HG03521 (cell line): ENCODE results near the gene ALG3.
"Not testable (repeated sequence)": the region's sequence is repeated elsewhere in the genome, so short reads cannot be mapped to it uniquely, and the experiment has no call there.

Experiments used
- ATAC-seq: cut with Tn5 transposase; IDR thresholded peaks from one replicate; pipeline ENCODE4 v1.9.1; 2021; ENCODE audit warnings: mild to moderate bottlenecking, moderate library complexity; ENCODE audit not compliant: unreplicated experiment

Gene ALG3

GRCh38 chr3:184248454-184249411 lies at the start of gene ALG3:
ALG3 (minus strand) TSS chr3:184248962; CDS start chr3:184248940, 22 bp downstream.
- peak; percentile 49 for ATAC-seq

DNA sequence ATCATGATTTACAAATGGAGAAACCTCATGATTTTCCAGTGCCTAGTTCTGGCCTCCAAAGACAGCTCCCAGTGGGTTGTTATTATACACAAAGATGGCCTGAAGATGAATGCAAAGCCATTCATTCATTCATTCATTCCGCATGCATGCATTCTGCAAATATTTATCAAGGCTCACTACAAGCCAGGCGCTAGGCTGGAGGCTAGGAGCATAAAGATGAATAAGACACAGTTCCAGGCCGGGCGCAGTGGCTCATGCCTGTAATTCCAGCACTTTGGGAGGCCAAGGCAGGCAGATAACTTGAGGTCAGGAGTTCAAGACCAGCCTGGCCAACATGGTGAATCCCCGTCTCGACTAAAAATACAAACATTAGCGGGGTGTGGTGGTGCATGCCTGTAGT lies 47.9 kb upstream of the ALG3 start:
- ATAC-seq, result no peak

DNA sequence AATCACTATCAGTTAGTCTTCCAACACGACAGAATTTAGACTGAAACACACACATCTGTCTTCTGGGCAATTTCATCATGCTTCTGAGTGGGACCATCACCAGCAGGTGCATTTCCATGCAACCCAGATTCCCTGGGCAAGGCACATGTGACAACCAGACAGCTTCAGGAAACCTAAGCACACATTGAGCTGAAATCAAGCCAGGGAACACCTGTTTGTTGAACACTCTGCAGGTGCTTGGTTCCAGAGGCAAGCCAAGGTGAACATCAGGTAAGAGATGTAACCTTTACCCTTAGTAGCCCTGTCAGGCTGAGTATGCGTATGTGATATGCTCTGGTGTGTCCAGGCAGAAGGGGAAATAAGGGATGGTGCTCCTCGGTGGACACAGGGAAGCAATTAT lies 47.0 kb upstream of the ALG3 start:
- no peak for ATAC-seq

- ATAC-seq, result no peak
These were observed 43.1 kb upstream of the ALG3 start for GRCh38 chr3:184291738-184292445.

DNA sequence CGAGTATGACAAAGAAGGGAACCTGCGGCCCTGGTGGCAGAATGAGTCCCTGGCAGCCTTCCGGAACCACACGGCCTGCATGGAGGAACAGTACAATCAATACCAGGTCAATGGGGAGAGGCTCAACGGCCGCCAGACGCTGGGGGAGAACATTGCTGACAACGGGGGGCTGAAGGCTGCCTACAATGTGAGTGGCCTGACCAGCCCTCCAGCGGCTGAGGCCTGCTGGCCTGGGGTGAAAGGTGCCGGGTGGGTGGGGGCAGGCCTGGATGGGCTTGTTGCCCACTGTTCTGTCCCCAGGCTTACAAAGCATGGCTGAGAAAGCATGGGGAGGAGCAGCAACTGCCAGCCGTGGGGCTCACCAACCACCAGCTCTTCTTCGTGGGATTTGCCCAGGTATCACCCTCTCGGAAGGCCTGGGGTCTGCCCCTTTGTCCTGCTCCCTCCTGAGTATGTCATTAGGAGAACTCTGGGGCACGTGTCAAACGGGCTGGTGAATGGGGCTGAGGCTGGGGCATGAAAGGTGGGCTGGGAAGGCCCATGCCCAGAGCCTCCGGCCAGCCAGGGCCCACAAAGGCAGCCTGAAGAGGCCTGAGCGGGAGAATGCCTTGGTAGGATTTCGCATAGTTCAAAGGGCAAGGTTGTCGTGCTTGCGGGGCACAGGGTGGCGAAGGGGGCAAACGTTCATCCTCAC lies 42.4 kb upstream of the ALG3 start:
- ATAC-seq, result no peak

DNA sequence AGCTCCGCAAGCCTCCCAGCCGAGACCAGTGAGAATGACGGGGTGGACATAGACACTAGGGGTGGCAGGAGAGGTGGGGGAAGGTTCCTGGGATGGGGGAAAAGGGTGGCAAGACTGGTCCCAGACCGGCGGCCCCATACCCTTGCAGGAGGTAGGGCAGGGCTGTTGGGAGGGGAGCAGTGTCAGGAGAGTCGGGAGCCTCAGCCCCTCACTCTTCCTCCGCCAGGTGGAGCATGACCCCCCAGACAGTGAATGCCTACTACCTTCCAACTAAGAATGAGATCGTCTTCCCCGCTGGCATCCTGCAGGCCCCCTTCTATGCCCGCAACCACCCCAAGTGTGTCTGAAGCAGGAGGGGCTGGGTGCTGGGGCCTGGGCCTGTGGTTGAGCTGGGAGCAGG lies 41.6 kb upstream of the ALG3 start:
- no peak for ATAC-seq

DNA sequence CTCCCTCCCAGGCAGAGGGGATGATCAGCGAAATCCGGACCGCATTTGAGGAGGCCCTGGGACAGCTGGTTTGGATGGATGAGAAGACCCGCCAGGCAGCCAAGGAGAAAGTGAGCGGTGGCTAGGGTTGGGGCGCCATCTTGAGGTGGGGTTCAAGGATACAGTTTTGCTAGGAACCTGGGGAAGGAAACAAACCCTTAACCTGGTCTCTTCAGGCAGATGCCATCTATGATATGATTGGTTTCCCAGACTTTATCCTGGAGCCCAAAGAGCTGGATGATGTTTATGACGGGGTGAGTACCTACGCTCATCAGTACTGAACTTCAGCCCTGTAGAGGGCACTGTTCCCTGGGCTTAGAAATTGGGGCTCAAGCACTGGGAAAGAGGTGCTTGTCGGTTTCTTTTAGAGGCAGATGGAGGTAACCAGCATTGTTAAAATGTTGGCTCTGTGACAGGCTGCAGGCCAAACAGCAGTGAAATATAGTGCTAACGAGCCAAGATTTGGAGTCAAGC lies 40.7 kb upstream of the ALG3 start:
- no peak for ATAC-seq

DNA sequence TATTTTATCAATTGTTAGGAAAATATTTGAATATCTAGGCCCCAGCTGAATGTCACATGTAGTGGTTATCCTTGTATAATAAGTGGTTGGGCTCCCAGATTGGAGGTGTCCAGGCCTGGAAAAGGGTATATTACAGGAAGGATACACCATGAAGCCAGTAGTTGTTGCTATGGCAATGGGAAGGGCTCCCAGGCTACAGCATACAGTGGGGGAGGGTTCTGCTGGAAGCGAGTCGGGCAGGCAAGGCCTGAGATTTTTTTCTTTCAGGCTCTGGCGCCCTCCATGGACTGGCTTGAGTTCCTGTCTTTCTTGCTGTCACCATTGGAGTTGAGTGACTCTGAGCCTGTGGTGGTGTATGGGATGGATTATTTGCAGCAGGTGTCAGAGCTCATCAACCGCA lies 35.9 kb upstream of the ALG3 start:
- ATAC-seq, result no peak

DNA sequence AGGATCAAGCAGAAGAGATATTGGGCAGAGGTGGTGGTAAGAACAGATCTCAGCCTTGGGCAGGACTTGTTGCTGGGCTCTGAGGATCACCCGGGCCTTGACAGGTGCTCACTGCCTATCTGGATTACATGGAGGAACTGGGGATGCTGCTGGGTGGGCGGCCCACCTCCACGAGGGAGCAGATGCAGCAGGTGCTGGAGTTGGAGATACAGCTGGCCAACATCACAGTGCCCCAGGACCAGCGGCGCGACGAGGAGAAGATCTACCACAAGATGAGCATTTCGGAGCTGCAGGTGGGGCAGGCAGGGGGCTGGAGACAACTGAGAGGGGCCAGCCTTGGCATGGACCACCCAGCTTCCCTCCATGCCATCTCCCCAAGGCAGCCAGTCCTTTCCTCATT lies 34.9 kb upstream of the ALG3 start:
- ATAC-seq, result no peak

- ATAC-seq, result no peak
These were observed 34.2 kb upstream of the ALG3 start for GRCh38 chr3:184282941-184283340.

DNA sequence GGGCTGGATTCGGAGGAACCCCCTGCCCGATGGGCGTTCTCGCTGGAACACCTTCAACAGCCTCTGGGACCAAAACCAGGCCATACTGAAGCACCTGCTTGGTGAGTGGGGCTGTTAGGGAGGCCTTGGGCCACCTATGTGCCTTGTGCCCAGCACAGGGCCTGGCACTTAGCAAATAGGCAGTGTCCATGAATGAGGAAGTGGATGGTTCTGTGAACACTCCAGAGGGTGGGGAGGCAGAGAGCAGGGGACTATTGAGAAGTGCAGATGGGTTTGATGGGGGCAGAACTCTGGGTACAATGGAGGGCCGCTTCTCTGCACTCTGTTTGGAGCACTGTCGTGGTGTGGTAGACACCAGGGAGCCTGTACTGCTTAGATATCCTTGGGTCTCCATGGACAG lies 28.6 kb upstream of the ALG3 start:
- ATAC-seq, result no peak

- no peak for ATAC-seq
These were observed 27.5 kb upstream of the ALG3 start, which contains the start of gene ECE2 for GRCh38 chr3:184275961-184276910. ECE2 (plus strand) TSS chr3:184276022; CDS start chr3:184276154, 132 bp downstream.

GRCh38 chr3:184275381-184275701 lies 26.6 kb upstream of the ALG3 start:
- no peak for ATAC-seq

DNA sequence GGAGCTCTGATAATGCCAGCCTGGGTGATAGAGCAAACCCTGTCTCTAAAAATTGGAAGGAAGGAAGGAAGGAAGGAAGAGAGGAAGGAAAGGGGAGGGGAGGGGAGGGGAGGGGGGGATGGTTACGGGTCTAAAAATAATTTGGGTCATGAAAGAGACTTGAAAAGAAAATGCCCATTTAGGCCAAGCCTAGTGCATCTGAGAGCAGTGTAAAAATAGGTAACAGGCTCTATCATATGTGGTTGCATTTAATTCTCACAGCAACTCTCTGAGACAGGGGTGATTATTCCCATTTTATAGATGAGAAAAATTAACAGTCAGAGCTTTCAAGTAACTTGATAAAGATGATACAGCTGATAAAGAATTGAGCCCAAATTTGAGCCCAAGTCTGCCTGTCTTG lies 23.5 kb upstream of the ALG3 start:
- no peak for ATAC-seq

- ATAC-seq, result not testable (repeated sequence)
These were observed 18.5 kb upstream of the ALG3 start for GRCh38 chr3:184267249-184267648.

- ATAC-seq, result no peak
These were observed 14.0 kb upstream of the ALG3 start for GRCh38 chr3:184262764-184263179.

GRCh38 chr3:184261854-184262763 lies 13.3 kb upstream of the ALG3 start:
- ATAC-seq, result no peak

GRCh38 chr3:184261270-184261853 lies 12.6 kb upstream of the ALG3 start, which contains the start of gene CAMK2N2:
CAMK2N2 (minus strand) TSS chr3:184261553; CDS start chr3:184261285, 268 bp downstream.
- ATAC-seq, result no peak
